ENCODE data around the gene MRPS12.

GRCh38 chr19:38971672-38972071 lies 40.9 kb downstream of the MRPS12 start:
- TF ChIP-seq POLR2AphosphoS5 (IDR thresholded peaks at IDR 0.05) (no peak), CTCF (IDR thresholded peaks at IDR 0.05) (no peak)
